GM12874 (cell line): ENCODE measurements around the gene MYNN.

Experiments
- TF ChIP-seq, protein P1 (sequence below): IDR thresholded peaks from 2 replicates; pipeline ENCODE4 v1.5.1; 2011; ENCODE audit warnings: low read depth, mild to moderate bottlenecking, control low read depth, low read length, moderate library complexity; ENCODE audit not compliant: insufficient read depth

Gene MYNN

DNA sequence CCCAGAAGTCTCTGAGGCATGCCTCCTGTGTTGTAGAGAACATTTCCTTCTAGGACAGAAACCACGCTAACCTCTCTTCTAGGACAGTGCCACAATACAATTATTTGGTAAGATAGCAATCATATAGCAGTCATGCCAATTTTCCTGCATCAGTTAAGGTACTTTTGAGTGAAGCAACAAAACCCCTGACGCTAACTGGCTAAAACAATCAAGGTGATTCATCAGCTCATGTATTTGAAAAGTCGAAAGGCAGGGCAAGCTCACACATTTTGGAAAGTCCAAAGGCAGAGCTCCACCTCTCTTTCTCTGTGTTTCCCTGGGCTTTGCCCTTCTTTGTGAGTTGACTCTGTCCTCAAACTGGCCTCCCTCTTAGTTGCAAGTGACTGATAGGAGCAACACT lies 18.5 kb upstream of the MYNN start:
- TF ChIP-seq, protein P1, sequence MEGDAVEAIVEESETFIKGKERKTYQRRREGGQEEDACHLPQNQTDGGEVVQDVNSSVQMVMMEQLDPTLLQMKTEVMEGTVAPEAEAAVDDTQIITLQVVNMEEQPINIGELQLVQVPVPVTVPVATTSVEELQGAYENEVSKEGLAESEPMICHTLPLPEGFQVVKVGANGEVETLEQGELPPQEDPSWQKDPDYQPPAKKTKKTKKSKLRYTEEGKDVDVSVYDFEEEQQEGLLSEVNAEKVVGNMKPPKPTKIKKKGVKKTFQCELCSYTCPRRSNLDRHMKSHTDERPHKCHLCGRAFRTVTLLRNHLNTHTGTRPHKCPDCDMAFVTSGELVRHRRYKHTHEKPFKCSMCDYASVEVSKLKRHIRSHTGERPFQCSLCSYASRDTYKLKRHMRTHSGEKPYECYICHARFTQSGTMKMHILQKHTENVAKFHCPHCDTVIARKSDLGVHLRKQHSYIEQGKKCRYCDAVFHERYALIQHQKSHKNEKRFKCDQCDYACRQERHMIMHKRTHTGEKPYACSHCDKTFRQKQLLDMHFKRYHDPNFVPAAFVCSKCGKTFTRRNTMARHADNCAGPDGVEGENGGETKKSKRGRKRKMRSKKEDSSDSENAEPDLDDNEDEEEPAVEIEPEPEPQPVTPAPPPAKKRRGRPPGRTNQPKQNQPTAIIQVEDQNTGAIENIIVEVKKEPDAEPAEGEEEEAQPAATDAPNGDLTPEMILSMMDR = no peak

DNA sequence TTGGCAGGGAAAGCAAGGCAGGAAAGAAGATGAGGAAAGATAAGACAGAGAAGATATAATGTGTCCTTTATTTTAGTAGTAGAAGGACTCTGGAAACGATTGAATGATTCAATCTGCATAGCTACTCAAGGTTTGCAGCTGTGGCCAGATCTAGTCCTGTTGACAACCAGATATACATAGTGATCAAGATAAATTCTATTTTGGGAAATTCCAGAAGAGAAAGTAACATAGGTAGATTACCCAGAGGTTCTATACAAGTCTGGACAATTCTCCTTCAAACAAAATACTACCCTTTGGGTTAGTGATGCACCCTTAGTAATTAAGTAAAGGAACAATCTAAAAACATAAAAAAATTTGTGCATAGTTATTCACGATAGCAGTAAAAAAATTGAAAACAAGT lies 17.7 kb upstream of the MYNN start:
- TF ChIP-seq, protein P1 = no peak

DNA sequence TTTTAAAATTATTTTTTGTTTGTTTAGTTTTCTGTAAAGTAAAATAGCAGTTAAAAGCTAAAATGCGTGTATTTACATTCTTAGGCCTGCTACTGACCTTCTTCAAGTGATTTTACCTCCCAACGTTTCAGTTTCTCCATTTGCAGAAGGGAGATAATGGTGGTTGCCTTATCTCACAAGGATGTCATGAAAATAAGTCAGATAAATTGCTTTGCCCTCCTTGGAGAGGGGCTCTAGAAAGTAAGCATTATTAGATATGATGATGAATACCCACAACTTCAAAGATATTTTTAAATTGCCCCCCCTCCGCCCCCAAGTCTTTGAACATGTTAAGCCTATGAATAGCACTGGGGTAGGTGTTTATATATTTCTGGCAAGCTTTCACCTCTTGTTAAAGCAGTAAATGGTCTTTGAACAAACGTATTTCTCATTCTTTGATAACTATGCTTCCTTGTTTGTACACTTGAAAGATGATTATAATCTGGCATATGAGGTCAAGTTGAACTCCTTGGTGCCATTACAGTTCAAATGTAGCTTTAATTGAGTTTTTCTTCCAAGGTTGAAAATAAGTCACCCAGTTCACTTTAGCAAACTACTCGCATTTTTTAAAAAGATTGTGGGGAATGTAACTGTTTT lies 14.7 kb upstream of the MYNN start:
- TF ChIP-seq, protein P1 = no peak

DNA sequence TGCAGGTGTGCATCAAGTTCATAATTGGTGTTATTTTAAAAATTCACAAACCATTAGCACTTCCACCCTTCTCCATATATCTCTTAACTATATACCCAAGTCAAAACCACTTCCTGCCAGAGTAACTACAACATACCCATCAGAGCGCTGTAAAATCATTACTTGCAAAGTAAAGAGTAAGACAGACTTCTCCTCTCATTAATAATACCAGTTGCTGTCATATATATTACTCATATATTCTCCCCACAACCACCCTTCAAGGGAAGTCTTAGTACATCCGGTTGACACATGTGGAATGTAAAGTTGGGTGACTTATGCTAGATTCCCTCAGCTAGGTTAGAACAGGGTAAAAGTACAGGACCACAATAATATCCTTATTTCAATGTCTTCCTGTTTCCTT lies 13.9 kb upstream of the MYNN start:
- TF ChIP-seq, protein P1 = no peak

DNA sequence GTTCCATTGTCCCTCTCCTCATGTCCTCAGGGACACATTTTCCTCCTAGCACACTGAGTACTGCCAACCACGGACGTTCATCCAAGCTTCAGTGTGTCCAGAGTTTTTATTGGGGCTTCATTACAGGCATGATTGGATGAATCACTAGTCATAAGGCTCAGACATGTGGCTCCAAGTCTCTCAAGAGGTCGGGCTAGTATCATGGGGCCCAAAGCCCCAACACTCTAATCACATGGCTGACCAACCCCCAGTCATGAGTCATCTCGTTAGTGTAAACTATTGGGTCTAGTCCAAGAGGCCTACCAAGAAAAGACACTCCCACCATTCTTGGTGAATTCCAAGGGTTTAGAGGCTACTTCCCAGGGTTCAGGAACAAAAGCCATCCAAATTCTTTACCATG lies 12.7 kb upstream of the MYNN start:
- TF ChIP-seq, protein P1 = no peak

DNA sequence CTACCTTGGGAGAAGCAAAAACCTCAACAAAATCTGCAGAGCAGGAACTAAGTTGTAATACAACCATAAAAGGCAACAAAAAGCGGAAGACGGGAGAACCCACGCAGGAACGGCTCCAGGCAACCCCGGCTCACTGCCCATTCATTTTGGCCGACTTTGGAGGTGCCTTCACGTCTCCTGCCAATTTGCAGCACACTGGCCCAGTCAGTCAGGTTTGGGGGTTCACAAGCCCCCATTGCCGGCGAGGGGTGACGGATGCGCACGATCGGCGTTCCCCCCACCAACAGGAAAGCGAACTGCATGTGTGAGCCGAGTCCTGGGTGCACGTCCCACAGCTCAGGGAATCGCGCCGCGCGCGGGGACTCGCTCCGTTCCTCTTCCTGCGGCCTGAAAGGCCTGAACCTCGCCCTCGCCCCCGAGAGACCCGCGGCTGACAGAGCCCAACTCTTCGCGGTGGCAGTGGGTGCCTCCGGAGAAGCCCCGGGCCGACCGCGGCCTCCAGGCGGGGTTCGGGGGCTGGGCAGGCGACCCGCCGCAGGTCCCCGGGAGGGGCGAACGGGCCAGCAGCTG lies 8.8 kb upstream of the MYNN start:
- TF ChIP-seq, protein P1 = no peak

DNA sequence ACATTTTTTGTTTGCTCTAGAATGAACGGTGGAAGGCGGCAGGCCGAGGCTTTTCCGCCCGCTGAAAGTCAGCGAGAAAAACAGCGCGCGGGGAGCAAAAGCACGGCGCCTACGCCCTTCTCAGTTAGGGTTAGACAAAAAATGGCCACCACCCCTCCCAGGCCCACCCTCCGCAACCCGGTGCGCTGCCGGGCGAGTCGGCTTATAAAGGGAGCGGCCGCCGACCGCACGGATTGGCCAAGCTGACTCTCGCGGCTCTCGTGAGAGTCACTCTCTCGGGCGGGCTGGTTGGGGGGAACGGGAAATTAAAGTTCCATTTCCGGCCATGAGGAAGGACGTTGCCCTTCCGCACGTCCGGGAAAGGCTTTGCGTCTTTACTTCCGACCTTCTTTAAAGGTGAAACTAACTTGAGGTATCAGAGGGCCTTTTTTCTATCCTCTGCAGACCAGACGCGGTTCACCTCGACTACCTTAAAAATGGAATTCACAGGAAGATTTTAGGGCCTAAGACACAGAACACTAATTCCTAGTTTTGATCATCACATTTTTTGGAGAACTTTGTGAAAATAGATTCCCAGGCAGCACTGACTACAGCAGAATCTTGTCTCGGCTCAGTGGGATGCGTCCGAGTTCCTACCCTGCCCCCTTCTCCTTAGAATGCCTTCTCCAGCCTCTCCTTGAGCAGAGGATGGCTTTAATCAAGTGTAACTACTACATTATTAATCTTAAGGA lies 8.1 kb upstream of the MYNN start, which contains the start of gene TERC:
Gene TERC (minus strand): TSS at position 179 of the 731 bp plus-strand sequence.
- TF ChIP-seq, protein P1 = no peak
